ENCODE results near the gene FGF3. TPM values are rescaled to one million over a fixed set of nuclear protein-coding genes. Genes with fewer than 3 reads are reported as not detected.

The FGF3 gene
- total RNA-seq, 1 donor from 2014 or later = not detected

DNA sequence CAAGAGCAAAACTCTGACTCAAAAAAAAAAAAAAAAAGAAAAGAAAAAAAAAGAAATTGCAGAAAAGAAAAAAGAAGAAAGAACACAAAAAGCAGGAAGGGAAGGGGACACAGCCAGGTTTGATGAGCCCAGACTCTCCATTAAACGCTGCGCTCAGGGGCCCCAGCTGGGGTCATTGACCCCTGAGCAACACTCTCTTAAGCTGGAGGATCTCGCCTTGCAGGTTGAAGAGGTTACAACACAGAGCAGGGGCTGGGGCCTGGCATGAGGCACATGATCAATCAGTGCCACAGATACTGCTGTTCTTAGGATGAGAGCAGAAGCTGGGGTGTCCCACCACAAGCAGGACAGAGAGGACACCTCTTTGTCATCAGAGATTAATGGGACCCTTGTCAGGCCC lies 7.8 kb downstream of the FGF3 start:
- Histone ChIP-seq H3K4me1 (no peaks in the 10 kb centered on the region), H3K36me3 (no peaks in the 10 kb centered on the region), H3K9me3 (no peaks in the 10 kb centered on the region), H3K27ac (no peak overlapping the region), H3K27me3 (ENCODE audit: low read depth) (peaks cover 50% of the 10 kb centered on the region), H3K4me3 (no peak overlapping the region)
- intact Hi-C loops (cut with DNase I) = no loop called here
- TF ChIP-seq, protein P1, sequence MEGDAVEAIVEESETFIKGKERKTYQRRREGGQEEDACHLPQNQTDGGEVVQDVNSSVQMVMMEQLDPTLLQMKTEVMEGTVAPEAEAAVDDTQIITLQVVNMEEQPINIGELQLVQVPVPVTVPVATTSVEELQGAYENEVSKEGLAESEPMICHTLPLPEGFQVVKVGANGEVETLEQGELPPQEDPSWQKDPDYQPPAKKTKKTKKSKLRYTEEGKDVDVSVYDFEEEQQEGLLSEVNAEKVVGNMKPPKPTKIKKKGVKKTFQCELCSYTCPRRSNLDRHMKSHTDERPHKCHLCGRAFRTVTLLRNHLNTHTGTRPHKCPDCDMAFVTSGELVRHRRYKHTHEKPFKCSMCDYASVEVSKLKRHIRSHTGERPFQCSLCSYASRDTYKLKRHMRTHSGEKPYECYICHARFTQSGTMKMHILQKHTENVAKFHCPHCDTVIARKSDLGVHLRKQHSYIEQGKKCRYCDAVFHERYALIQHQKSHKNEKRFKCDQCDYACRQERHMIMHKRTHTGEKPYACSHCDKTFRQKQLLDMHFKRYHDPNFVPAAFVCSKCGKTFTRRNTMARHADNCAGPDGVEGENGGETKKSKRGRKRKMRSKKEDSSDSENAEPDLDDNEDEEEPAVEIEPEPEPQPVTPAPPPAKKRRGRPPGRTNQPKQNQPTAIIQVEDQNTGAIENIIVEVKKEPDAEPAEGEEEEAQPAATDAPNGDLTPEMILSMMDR (IDR thresholded peaks at IDR 0.05) = no peak
- DNase-seq = no peak
- ATAC-seq = no peak

DNA sequence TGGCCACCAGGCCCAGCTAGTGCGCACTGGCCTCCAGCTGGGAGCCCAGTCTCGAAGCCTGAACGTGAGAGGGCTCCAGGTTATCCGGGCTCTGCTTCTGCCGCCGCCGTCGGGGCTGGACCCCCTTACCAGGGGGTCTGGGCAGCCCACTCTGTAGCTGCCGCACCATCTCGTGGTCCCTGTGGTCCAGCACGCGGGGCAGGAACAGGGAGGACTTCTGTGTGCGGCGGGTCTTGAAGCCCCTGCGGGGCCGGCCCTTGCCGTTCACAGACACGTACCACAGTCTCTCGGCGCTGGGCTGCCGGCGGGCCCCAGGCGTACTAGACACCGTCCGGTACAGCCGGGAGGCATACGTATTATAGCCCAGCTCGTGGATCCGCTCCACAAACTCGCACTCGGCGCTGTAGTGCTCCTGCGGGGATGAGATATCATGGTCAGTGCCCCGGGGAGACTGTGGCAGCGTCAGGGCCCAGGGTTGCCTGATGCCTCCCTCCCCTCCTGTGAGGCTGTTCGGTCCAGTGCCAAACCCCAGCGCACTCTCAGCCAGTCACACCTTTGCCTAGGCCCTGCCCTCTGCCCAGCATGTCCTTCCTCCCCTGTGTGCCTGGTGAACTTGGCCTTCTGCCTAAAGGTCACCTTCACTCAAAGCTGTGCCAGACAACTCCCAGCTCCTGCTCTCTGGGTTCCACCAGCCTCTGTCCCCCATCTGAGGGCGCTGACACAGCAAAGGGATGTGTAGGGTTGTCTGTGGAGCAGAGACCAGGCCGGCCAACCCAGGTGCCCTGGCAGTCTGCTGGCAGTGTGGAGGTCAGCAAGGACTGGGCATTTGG lies 8.7 kb downstream of the FGF3 start:
- no peaks in the 10 kb centered on the region for H3K4me1 ChIP-seq
- DNase-seq = no peak

DNA sequence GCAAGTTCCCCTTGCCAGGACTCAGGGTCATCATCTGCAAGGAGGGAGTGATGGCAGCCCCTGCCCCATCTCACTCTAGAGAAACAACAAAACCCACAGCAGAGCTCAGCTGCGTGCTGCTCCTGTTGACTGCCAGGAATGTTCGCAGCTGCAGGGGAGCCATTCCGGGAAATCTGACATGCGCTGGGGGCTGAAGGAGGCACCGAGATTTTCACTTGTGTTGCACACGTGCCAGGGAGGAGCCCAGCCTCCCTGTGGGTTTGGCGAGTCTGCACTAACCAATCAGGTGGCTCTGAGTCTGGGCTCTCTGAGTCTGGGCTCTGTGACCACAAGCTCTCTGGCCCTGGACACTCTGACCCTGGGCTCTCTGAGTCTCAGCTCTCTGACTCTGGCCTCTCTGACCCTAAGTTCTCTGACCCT lies 10.5 kb downstream of the FGF3 start:
- Histone ChIP-seq H3K27me3 (ENCODE audit: low read depth) (peaks cover 39% of the 10 kb centered on the region), H3K36me3 (no peaks in the 10 kb centered on the region), H3K4me3 (no peak overlapping the region), H3K27ac (no peak overlapping the region), H3K9me3 (no peaks in the 10 kb centered on the region), H3K4me1 (no peaks in the 10 kb centered on the region)
- TF ChIP-seq, protein P1 (IDR thresholded peaks at IDR 0.05) = no peak
- ATAC-seq (no peak), DNase-seq (no peak)
- intact Hi-C loops (cut with DNase I) = no loop called here

More for the DNA sequence above, 8.7 kb downstream of the FGF3 start:
- H3K9me3 ChIP-seq = no peaks in the 10 kb centered on the region
- ATAC-seq = no peak
- no peaks in the 10 kb centered on the region for H3K36me3 ChIP-seq
- no peak overlapping the region for H3K27ac ChIP-seq
- intact Hi-C loops (cut with DNase I) = no loop called here
- no peak overlapping the region for H3K4me3 ChIP-seq
- TF ChIP-seq, protein P1 (IDR thresholded peaks at IDR 0.05) = no peak
- peaks cover 41% of the 10 kb centered on the region for H3K27me3 ChIP-seq (ENCODE audit: low read depth)

DNA sequence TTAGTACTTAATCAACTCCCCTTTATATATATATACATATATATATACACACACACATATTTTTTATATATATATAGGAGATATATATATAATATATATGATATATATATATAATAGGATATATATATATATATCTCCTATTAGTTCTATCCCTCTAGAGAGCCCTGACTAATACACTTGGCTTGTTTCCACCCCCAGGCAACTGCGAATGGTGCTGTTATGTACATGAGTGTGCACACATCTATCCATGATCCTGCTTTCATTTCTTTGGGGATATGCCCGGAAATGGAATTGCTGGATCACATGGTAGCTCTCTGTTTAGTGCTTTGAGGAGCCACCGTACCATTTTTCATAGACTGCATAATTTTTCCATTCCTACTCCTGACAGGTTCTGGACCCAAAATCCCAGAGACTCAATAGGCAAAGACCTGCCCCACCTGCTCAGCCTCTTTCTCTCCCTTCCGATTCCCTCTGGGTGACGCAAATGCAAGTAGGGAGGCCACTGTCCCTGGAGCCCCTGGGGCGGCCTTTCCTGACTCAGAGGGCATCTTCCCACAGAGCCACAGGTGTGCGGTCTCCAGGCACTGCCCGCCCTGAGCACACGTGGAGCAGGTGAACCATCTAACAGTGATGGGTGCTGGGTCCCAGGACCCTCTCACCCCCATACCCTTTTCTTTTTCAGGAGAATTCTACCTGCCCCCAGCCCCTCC lies 12.0 kb downstream of the FGF3 start:
- Histone ChIP-seq H3K9me3 (no peaks in the 10 kb centered on the region), H3K27me3 (ENCODE audit: low read depth) (peaks cover 33% of the 10 kb centered on the region), H3K4me1 (no peaks in the 10 kb centered on the region), H3K36me3 (no peaks in the 10 kb centered on the region), H3K4me3 (no peak overlapping the region), H3K27ac (no peak overlapping the region)
- ATAC-seq (no peak), DNase-seq (no peak)
- intact Hi-C loops (cut with DNase I) = no loop called here
- TF ChIP-seq, protein P1 (IDR thresholded peaks at IDR 0.05) = no peak

DNA sequence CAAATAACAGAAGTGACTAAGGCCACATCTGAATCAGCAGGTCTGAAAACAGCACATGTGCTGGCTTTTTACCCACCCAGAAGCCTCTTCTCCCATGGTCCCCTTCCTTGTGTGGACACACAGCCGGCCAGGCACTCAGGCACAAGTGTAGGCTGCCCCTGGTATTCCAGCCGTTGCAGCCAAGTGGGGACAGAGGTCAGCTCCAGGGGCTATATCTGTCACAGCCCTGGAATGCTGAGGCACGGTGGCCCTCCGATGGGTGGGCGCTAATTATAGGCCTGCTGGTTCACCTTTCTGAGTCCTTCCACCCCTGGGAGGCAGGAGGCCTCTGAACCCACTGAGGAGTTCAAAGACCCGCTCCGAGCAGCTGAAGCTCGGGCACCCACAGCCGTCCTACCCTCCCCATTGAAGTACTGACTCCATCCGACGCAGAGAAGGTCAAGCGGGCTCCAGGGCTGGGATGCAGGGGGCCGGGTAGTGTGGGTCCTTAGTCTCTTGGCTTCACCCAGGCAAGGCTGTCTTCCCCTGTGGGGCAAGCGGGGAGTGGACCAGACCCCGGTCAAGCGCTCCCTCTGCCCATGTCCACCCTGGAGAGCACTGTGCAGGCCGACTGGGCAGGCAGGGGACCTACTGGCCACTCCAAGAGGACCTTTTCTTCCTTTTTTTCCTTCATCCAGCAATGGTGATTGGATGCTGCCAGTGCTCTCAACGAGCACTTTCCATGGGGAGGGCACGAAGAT lies 14.3 kb downstream of the FGF3 start:
- Histone ChIP-seq H3K27ac (no peak overlapping the region), H3K9me3 (no peaks in the 10 kb centered on the region), H3K27me3 (ENCODE audit: low read depth) (peaks cover 27% of the 10 kb centered on the region), H3K4me3 (no peak overlapping the region), H3K4me1 (no peaks in the 10 kb centered on the region), H3K36me3 (no peaks in the 10 kb centered on the region)
- TF ChIP-seq, protein P1 (IDR thresholded peaks at IDR 0.05) = no peak
- intact Hi-C loops (cut with DNase I) = no loop called here
- ATAC-seq = peak in 1 of 2 donors; percentile 34
- DNase-seq = no peak

All from lower lobe of right lung (tissue), 2 donors.